ENCODE measurements around the gene THSD7A. TPM values are rescaled to one million over a fixed set of nuclear protein-coding genes. Genes with fewer than 3 reads are reported as not detected.

Gene THSD7A
- total RNA-seq = 46.4 TPM

GRCh38 chr7:11831736-11832495, at the start of gene THSD7A:
Gene THSD7A (minus strand): TSS chr7:11832198. CDS start chr7:11831946, 252 bp downstream.

Data from camera-type eye (tissue), 1 donor.